Loucy (cell line): ENCODE measurements around the gene FCHSD2.

Source experiments
- EZH2phosphoT487 ChIP-seq: fragments of 200-600 bp; IDR thresholded peaks from 2 replicates; pipeline ENCODE4 v1.6.1; 2018; ENCODE audit warnings: antibody characterized with exemption, mild to moderate bottlenecking, moderate library complexity, borderline replicate concordance
- TF ChIP-seq, protein P1 (sequence below): fragments of 200-600 bp; sonication (generic); conservative IDR thresholded peaks from 2 replicates; pipeline ENCODE4 v1.5.1; 2014; ENCODE audit warnings: mild to moderate bottlenecking, antibody characterized with exemption, low read length

DNA sequence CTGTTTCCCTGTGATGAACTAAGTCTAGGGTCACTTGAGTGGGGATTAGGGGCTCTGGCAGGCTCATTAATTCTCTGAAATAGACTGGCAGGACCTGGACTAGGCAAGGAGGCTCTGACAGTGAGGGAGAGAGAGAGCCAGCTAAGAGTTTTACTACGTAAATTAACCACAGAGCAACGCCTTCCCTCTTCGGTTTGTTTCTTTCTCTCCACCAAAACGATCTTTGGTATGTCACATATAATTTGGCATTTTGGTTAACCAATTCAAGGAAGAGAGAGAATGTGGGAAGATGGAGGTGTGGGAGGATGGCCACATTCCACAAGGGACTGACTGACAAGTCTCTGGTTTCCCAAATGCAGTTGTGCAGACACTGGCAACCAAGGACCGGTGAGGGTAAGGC, 300.0 kb downstream of the FCHSD2 start:
- TF ChIP-seq, protein P1, sequence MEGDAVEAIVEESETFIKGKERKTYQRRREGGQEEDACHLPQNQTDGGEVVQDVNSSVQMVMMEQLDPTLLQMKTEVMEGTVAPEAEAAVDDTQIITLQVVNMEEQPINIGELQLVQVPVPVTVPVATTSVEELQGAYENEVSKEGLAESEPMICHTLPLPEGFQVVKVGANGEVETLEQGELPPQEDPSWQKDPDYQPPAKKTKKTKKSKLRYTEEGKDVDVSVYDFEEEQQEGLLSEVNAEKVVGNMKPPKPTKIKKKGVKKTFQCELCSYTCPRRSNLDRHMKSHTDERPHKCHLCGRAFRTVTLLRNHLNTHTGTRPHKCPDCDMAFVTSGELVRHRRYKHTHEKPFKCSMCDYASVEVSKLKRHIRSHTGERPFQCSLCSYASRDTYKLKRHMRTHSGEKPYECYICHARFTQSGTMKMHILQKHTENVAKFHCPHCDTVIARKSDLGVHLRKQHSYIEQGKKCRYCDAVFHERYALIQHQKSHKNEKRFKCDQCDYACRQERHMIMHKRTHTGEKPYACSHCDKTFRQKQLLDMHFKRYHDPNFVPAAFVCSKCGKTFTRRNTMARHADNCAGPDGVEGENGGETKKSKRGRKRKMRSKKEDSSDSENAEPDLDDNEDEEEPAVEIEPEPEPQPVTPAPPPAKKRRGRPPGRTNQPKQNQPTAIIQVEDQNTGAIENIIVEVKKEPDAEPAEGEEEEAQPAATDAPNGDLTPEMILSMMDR: no peak
- TF ChIP-seq EZH2phosphoT487: no peak
